DND-41 (cell line): ENCODE measurements around the gene NKAP.
"Not testable (repeated sequence)": the region's sequence is repeated elsewhere in the genome, so short reads cannot be mapped to it uniquely, and the experiment has no call there.

Source experiments
- ATAC-seq: fragments of 200-7000 bp; cut with Tn5 transposase; 3 replicates; pipeline ENCODE4 v1.9.1; 2021; ENCODE audit warnings: low read depth; ENCODE audit not compliant: insufficient read depth
- DNase-seq: peaks from one replicate; pipeline ENCODE4 v3.0.0-alpha.2; 2020
- H2AFZ ChIP-seq: 2 replicates; pipeline ENCODE4 v1.6.0; 2012; ENCODE audit warnings: low read depth, low read length
- H3K27ac ChIP-seq: 2 replicates; pipeline ENCODE4 v1.5.1; 2012; ENCODE audit warnings: low read length, inconsistent platforms
- H3K27me3 ChIP-seq: fragments of 200-600 bp; sonication (generic); 2 replicates; pipeline ENCODE4 v1.6.0; 2012; ENCODE audit warnings: low read length, mild to moderate bottlenecking, inconsistent platforms; ENCODE audit not compliant: insufficient read depth, poor library complexity
- H3K36me3 ChIP-seq: 2 replicates; pipeline ENCODE4 v1.5.1; 2012; ENCODE audit warnings: low read length, inconsistent platforms; ENCODE audit not compliant: insufficient read depth
- H3K4me1 ChIP-seq: 2 replicates; pipeline ENCODE4 v1.5.1; 2012; ENCODE audit warnings: mild to moderate bottlenecking, low read length; ENCODE audit not compliant: insufficient read depth
- H3K4me2 ChIP-seq: 2 replicates; pipeline ENCODE4 v1.6.0; 2012; ENCODE audit warnings: mild to moderate bottlenecking, moderate library complexity, low read length, inconsistent platforms; ENCODE audit not compliant: insufficient read depth
- H3K4me3 ChIP-seq, 2 experiments: fragments of 200-600 bp in 1 of 2; shearing (Covaris generic) in 1 of 2; 2 replicates each; pipeline ENCODE4 v1.5.1; 2012 to 2016; ENCODE audit warnings: inconsistent platforms in 2 of 2, low read length in 2 of 2, mild to moderate bottlenecking in 2 of 2, low read depth in 1 of 2, moderate library complexity in 1 of 2
- H3K79me2 ChIP-seq: 2 replicates; pipeline ENCODE4 v1.6.0; 2012; ENCODE audit warnings: low read length, inconsistent platforms; ENCODE audit not compliant: insufficient read depth
- H3K9ac ChIP-seq: 2 replicates; pipeline ENCODE4 v1.6.0; 2012; ENCODE audit warnings: low read depth, mild to moderate bottlenecking, inconsistent platforms, low read length, moderate library complexity
- H3K9me3 ChIP-seq: 2 replicates; pipeline ENCODE4 v1.5.1; 2012; ENCODE audit warnings: low read length, moderate library complexity, mild to moderate bottlenecking, inconsistent platforms; ENCODE audit not compliant: insufficient read depth, severe bottlenecking
- H4K20me1 ChIP-seq: 2 replicates; pipeline ENCODE4 v1.6.0; 2012; ENCODE audit warnings: low read length; ENCODE audit not compliant: insufficient read depth
- EZH2 ChIP-seq: IDR thresholded peaks from 3 replicates; pipeline ENCODE4 v1.6.1; 2012; ENCODE audit warnings: borderline replicate concordance, low read depth, mild to moderate bottlenecking, moderate library complexity, low read length, inconsistent platforms; ENCODE audit not compliant: severe bottlenecking
- TF ChIP-seq, protein P1 (sequence below): IDR thresholded peaks from 2 replicates; pipeline ENCODE4 v1.5.1; 2012; ENCODE audit warnings: borderline replicate concordance, low read length, moderate library complexity, mild to moderate bottlenecking; ENCODE audit not compliant: poor library complexity, severe bottlenecking; ENCODE audit errors: extremely low read depth

The NKAP gene

DNA sequence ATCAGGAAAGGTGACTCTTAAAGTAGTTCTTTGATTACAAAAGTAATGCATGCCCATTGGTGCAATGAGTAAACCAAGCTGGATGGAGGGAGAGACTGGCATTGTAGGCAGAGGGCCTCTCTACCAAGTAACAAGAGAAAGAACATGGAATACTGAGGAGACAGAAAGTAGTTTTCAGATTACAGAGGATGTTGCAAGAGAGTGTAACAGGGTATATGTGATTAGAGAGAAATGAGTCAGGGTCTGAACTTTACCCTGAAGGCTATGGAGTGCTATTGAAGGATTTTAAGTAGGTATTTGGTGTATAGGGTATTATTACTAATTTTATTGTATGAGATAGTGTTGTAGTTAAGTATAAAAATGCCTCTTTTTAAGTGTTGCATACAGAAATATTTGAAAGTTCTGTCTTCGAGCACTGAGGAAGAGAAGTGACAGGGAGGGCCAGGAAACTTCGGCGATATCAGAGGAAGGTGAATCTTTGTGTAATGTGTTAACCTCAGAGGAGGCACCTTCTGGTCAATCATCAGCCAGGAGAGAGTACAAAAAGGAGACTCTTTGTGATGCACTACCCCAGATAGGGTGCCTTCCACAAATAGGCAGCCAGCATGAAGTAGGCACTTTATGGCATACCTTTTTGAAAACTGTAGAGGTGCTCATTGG, 8.2 kb downstream of the NKAP start:
- Histone ChIP-seq H3K9ac (no peak overlapping the region), H2AFZ (no peak overlapping the region), H4K20me1 (no peaks in the 10 kb centered on the region), H3K9me3 (no peaks in the 10 kb centered on the region), H3K4me3 (no peak overlapping the region), H3K27me3 (no peaks in the 10 kb centered on the region), H3K79me2 (no peaks in the 10 kb centered on the region), H3K27ac (no peak overlapping the region), H3K36me3 (peaks cover 25% of the 10 kb centered on the region), H3K4me2 (no peak overlapping the region), H3K4me1 (no peaks in the 10 kb centered on the region)
- no peak for DNase-seq
- no peak for ATAC-seq
- TF ChIP-seq, protein P1, sequence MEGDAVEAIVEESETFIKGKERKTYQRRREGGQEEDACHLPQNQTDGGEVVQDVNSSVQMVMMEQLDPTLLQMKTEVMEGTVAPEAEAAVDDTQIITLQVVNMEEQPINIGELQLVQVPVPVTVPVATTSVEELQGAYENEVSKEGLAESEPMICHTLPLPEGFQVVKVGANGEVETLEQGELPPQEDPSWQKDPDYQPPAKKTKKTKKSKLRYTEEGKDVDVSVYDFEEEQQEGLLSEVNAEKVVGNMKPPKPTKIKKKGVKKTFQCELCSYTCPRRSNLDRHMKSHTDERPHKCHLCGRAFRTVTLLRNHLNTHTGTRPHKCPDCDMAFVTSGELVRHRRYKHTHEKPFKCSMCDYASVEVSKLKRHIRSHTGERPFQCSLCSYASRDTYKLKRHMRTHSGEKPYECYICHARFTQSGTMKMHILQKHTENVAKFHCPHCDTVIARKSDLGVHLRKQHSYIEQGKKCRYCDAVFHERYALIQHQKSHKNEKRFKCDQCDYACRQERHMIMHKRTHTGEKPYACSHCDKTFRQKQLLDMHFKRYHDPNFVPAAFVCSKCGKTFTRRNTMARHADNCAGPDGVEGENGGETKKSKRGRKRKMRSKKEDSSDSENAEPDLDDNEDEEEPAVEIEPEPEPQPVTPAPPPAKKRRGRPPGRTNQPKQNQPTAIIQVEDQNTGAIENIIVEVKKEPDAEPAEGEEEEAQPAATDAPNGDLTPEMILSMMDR = no peak
- no peak for TF ChIP-seq EZH2

DNA sequence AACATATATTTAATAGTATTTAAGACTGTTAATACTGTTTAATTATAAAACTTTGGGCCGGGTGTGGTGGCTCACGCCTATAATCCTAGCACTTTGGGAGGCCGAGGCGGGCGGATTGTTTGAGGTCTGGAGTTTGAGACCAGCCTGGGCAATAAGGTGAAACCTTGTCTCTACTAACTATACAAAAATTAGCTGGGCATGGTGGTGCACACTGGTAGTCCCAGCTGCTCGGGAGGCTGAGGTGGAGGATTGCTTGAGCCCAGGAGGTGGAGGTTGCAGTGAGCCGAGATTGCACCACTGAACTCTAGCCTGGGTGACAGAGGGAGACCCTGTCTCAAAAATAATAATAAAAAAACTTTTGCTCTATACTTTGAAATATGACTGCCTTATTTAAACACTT, 21.2 kb downstream of the NKAP start:
- H3K79me2 ChIP-seq, H3K4me2 ChIP-seq, ATAC-seq, H2AFZ ChIP-seq, H4K20me1 ChIP-seq, H3K9ac ChIP-seq, DNase-seq, H3K4me1 ChIP-seq, H3K36me3 ChIP-seq, H3K27me3 ChIP-seq, H3K4me3 ChIP-seq, H3K27ac ChIP-seq, H3K9me3 ChIP-seq: not testable (repeated sequence)

DNA sequence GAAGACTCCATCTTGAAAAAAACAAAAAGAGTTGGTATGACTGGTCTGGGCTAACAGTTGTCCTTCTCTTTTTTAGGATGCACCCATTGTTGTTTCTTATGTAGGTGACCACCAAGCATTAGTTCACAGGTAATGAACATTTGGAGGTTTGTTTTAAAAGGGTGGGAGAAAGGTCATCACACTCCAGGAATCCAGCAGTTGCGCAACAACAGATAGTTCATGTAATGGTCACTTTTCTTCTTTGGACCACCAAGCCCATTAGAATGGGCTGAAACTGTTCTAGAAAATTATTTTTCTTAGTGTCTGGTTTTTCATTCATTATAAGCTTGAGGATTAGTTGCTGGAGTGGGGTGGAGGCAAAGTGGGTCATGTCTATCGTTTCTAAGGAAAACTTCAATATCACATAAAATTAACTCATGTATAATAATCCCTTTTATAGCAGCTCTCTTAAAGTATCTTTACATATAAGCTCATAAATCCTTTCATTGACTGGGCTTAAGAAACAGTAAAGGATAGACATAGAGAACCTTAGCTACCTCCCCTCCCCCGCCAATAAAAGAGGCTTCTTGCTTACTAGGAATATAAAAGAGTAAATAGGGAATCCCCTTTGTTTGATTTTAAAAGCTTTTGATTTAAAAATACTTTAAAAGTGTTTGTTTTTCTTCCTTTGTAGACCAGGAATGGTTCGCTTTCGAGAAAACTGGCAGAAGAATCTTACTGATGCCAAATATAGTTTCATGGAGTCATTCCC, 23.5 kb downstream of the NKAP start:
- Histone ChIP-seq H3K9me3 (no peaks in the 10 kb centered on the region), H2AFZ (no peak overlapping the region), H3K79me2 (no peaks in the 10 kb centered on the region), H3K4me1 (no peaks in the 10 kb centered on the region), H4K20me1 (no peaks in the 10 kb centered on the region), H3K27ac (no peak overlapping the region), H3K9ac (no peak overlapping the region), H3K27me3 (no peaks in the 10 kb centered on the region), H3K4me3 (no peak overlapping the region), H3K36me3 (no peaks in the 10 kb centered on the region; the same call in 1 of the 2 replicates), H3K4me2 (no peak overlapping the region)
- no peak for ATAC-seq
- TF ChIP-seq, protein P1 = no peak
- TF ChIP-seq EZH2 = no peak
- DNase-seq = no peak

DNA sequence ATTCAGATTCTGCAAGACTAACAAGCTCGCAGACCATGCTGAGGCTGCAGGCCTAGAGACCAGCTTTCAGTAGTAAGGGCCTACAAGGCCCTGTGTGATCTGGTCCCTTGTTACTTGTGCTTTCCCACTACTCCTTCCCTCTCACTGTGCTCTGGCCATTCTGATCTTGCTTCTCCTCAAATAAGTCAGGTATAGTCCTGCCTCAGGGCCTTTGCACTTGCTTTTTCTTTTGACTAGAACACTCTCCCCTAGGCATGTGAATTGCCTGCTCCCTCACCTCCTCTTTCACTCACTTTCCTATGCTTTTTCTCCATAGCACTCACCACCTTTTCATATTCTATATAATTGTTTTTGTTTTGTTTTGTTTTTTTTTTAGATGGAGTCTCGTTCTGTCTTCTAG, 25.7 kb downstream of the NKAP start:
- ATAC-seq (no peak), DNase-seq (no peak)
- Histone ChIP-seq H3K27me3 (no peaks in the 10 kb centered on the region), H3K4me1 (no peaks in the 10 kb centered on the region), H3K27ac (no peak overlapping the region), H3K79me2 (no peaks in the 10 kb centered on the region), H3K4me2 (no peak overlapping the region), H3K9ac (no peak overlapping the region), H4K20me1 (no peaks in the 10 kb centered on the region), H2AFZ (no peak overlapping the region), H3K4me3 (no peak overlapping the region), H3K9me3 (no peaks in the 10 kb centered on the region), H3K36me3 (no peaks in the 10 kb centered on the region)
- TF ChIP-seq, protein P1 = no peak
- no peak for TF ChIP-seq EZH2
